IPS-20b (cell line): ENCODE measurements around the gene NR1H2.
"Not testable (repeated sequence)": the region's sequence is repeated elsewhere in the genome, so short reads cannot be mapped to it uniquely, and the experiment has no call there.

Experiments used
- H3K27ac ChIP-seq: one replicate; pipeline ENCODE4 v1.5.1; 2013; ENCODE audit warnings: low read length
- H3K27me3 ChIP-seq: 2 replicates; pipeline ENCODE4 v1.6.1; 2013; ENCODE audit warnings: mild to moderate bottlenecking, low read length, inconsistent platforms; ENCODE audit not compliant: insufficient read depth
- H3K36me3 ChIP-seq: 2 replicates; pipeline ENCODE4 v1.6.1; 2013; ENCODE audit warnings: low read depth, mild to moderate bottlenecking, inconsistent platforms, low read length, moderate library complexity; ENCODE audit not compliant: insufficient read depth
- H3K4me1 ChIP-seq: 2 replicates; pipeline ENCODE4 v1.6.1; 2013; ENCODE audit warnings: mild to moderate bottlenecking, control low read depth, inconsistent platforms, low read length, moderate library complexity; ENCODE audit not compliant: insufficient read depth
- H3K4me3 ChIP-seq: 2 replicates; pipeline ENCODE4 v1.5.1; 2013; ENCODE audit warnings: mild to moderate bottlenecking, low read length, inconsistent platforms
- H3K9ac ChIP-seq: 2 replicates; pipeline ENCODE4 v1.6.1; 2013; ENCODE audit warnings: low read depth, mild to moderate bottlenecking, inconsistent platforms, low read length, moderate library complexity
- H3K9me3 ChIP-seq: 2 replicates; pipeline ENCODE4 v1.6.1; 2013; ENCODE audit warnings: mild to moderate bottlenecking, low read depth, low read length, inconsistent platforms; ENCODE audit not compliant: insufficient read depth

The NR1H2 gene

GRCh38 chr19:50352242-50352641 is 24.0 kb upstream of the NR1H2 start:
- H3K4me1 ChIP-seq: no peaks in the 10 kb centered on the region
- peaks cover 40% of the 10 kb centered on the region; the same call in 1 of the 2 replicates for H3K9me3 ChIP-seq
- H3K9ac ChIP-seq: no peak overlapping the region
- no peak overlapping the region for H3K27ac ChIP-seq
- H3K4me3 ChIP-seq: no peak overlapping the region
- H3K27me3 ChIP-seq: no peaks in the 10 kb centered on the region
- no peaks in the 10 kb centered on the region for H3K36me3 ChIP-seq

- not testable (repeated sequence) for H3K4me3 ChIP-seq, H3K4me1 ChIP-seq, H3K9ac ChIP-seq, H3K27me3 ChIP-seq, H3K36me3 ChIP-seq, H3K27ac ChIP-seq
- peaks cover 40% of the 10 kb centered on the region; the same call in 1 of the 2 replicates for H3K9me3 ChIP-seq
Measured at GRCh38 chr19:50353487-50353880, 22.8 kb upstream of the NR1H2 start.

GRCh38 chr19:50356691-50357177 is 19.5 kb upstream of the NR1H2 start:
- Histone ChIP-seq H3K27ac (no peak overlapping the region), H3K4me3 (no peak overlapping the region), H3K27me3 (no peaks in the 10 kb centered on the region), H3K4me1 (no peaks in the 10 kb centered on the region), H3K36me3 (no peaks in the 10 kb centered on the region), H3K9ac (no peak overlapping the region), H3K9me3 (peaks cover 28% of the 10 kb centered on the region; the same call in 1 of the 2 replicates)

- no peak overlapping the region for H3K4me3 ChIP-seq
- no peak overlapping the region for H3K9ac ChIP-seq
- H3K36me3 ChIP-seq: no peaks in the 10 kb centered on the region
- no peaks in the 10 kb centered on the region for H3K27me3 ChIP-seq
- H3K27ac ChIP-seq: no peak overlapping the region
- no peaks in the 10 kb centered on the region for H3K4me1 ChIP-seq
- H3K9me3 ChIP-seq: peaks cover 23% of the 10 kb centered on the region; the same call in 1 of the 2 replicates
Measured at GRCh38 chr19:50357178-50358100, 18.8 kb upstream of the NR1H2 start.

DNA sequence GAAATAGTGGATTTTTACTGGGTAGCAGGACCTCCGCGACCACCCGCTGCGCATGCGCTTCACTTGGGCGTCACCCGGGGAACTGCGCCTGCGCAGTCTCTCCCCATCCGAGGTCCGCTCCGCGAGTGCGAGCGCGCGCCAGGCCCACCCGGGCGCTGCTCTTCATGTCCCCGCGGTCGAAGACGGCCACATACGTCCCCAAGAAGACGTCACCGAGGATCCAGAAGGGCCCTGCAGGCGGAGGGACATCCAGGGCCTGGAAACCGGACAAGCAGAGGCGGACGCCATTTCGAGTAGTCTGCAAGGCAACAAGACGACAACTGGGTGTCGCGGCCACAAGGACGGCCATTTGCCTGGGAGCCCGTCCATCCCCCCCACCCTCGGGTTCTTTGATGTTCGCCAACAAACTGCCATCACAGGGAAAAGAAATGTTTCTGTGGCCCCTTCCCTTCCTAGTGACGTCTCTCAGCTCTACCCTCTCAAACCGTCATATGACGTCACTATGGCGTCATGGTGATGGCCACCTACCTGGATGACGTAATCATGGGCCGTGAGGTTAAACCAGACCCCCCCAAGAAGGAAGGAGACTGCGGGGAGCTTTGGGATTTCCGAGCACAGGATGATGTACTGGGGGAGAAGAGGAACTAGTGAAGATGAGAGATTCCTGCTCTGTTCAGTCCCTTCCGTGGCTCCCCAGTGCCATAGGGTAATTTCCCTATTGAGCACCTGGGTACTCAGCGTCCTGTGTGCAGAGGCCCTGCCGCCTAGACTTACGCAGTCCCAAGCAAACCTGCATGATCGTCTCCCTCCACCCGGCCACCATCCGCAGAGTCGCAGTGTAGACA is 17.6 kb upstream of the NR1H2 start:
- H3K27me3 ChIP-seq: no peaks in the 10 kb centered on the region
- H3K9ac ChIP-seq: no peak overlapping the region
- no peak overlapping the region for H3K27ac ChIP-seq
- no peaks in the 10 kb centered on the region for H3K4me1 ChIP-seq
- H3K4me3 ChIP-seq: no peak overlapping the region
- no peaks in the 10 kb centered on the region for H3K36me3 ChIP-seq
- peaks cover 30% of the 10 kb centered on the region for H3K9me3 ChIP-seq

DNA sequence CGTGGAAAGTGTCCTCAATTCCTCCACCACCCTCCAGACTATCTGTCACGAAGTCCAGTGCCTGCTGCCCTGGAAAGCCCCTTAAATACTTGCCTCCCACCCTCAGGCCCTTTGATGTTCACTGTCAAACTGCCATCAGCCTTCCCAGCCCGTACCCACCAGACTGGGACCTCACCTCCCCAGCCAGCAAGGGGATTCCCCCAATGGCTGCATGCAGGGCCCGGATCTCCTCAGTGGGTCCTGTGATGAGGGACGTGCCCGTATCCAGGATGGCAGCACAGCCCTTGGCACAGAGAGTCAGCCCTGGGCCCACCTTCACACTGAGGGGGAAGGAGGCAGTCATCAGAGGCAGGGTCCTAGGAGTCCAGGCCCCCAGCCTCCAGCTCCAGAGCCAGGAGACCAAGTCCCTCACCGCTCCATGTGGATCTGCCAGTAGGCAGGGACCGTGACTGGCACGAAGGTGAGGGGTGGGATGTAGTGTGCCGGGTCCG is 16.9 kb upstream of the NR1H2 start:
- Histone ChIP-seq H3K27ac (no peak overlapping the region), H3K36me3 (no peaks in the 10 kb centered on the region), H3K9ac (no peak overlapping the region), H3K4me1 (no peaks in the 10 kb centered on the region), H3K27me3 (no peaks in the 10 kb centered on the region), H3K9me3 (peaks cover 31% of the 10 kb centered on the region), H3K4me3 (no peak overlapping the region)

GRCh38 chr19:50361290-50362029 is 14.8 kb upstream of the NR1H2 start:
- no peak overlapping the region for H3K9ac ChIP-seq
- peaks cover 25% of the 10 kb centered on the region for H3K9me3 ChIP-seq
- H3K27ac ChIP-seq: no peak overlapping the region
- H3K36me3 ChIP-seq: no peaks in the 10 kb centered on the region
- no peak overlapping the region for H3K4me3 ChIP-seq
- no peaks in the 10 kb centered on the region for H3K4me1 ChIP-seq
- no peaks in the 10 kb centered on the region for H3K27me3 ChIP-seq

GRCh38 chr19:50362030-50362412 is 14.2 kb upstream of the NR1H2 start:
- Histone ChIP-seq H3K9me3 (peaks cover 25% of the 10 kb centered on the region), H3K27ac (no peak overlapping the region), H3K4me1 (no peaks in the 10 kb centered on the region), H3K4me3 (no peak overlapping the region), H3K36me3 (no peaks in the 10 kb centered on the region), H3K9ac (no peak overlapping the region), H3K27me3 (no peaks in the 10 kb centered on the region)

- H3K9ac ChIP-seq: no peak overlapping the region
- H3K4me1 ChIP-seq: no peaks in the 10 kb centered on the region
- H3K4me3 ChIP-seq: no peak overlapping the region
- H3K9me3 ChIP-seq: peaks cover 25% of the 10 kb centered on the region
- no peaks in the 10 kb centered on the region for H3K36me3 ChIP-seq
- no peak overlapping the region for H3K27ac ChIP-seq
- H3K27me3 ChIP-seq: no peaks in the 10 kb centered on the region
Measured at GRCh38 chr19:50362656-50363424, 13.4 kb upstream of the NR1H2 start.

DNA sequence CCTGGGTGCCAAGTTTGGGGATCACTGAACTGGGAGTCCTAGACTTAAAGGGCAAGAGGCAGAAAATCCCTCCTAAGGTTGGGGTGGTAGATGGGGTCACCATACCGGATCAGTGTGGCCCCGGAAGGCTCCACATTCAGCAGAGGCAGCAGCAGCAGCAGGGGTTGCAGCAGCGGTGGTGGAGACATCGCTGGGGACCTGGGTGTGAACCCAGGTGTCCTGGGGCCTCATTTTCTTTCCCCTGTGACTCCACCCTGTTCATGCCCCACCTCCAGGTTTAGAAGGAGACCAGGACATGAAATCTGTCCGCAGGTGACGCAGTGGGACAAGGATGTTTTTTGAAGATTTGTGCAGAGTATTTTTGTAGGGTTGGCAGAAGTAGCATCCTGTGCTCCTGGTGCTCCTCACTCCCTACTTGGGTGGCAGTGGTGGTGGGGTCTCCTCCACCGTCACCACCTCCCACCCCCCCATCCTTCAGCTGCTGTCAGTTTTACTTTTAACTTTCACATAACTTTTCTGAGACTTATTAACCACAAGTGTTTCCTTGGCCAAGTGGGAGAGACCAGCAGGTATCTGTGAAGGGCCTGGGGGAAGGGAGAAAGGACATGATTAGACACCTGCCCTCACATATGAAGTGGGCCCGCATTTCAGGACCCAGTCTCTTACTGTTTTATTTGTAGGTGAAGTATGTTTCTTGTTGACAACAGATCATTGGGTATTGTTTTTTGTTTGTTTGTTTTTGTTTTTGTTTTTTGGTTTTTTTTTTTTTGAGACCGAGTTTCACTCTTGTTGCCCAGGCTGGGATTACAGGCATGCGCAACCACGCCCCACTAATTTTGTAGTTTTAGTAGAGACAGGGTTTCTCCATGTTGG is 10.6 kb upstream of the NR1H2 start, which contains the start of gene NAPSA:
TSS of gene NAPSA (minus strand) at position 206 of the 873 bp plus-strand sequence. CDS start at position 188, 18 bp downstream.
- Histone ChIP-seq H3K27me3 (no peaks in the 10 kb centered on the region), H3K4me3 (no peak within 1 kb of the TSS), H3K9ac (no peak within 1 kb of the TSS), H3K36me3 (no peaks in the 10 kb centered on the region), H3K4me1 (no peaks in the 10 kb centered on the region), H3K9me3 (peaks cover 19% of the 10 kb centered on the region), H3K27ac (no peak within 1 kb of the TSS)
